ENCODE measurements around the gene SLC25A17.

DNA sequence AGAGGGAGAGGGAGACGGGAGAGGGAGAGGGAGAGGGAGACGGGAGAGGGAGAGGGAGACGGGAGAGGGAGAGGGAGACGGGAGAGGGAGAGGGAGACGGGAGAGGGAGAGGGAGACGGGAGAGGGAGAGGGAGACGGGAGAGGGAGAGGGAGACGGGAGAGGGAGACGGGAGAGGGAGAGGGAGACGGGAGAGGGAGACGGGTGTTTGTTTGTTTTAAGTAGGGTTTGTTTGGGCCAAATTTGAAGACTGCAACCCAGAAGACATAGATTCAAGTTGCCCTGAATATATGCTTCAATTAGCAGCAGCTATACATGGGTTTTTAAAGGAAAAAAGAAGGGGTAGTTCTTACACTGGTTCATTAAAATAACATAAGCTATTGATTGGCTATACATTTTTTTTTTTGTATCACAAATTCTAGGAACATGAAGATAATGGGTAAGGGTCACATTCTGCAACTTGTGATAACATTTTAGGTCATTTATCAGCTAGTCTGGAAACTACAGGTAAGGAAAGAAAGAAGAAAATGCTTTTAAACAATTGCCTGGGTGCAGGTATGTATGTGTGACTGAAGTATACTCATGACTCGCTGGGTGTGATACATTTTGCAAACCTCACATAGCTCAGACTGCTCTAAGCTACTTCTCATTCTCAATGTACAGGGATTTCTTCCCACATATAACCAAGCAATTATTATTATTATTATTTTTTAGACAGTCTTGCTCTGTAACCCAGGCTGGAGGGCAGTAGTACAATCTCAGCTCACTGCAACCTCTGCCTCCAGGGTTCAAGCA lies 72.5 kb downstream of the SLC25A17 start:
- TF ChIP-seq POLR2A (IDR thresholded peaks at IDR 0.05) = no peak
- TF ChIP-seq, protein P1, sequence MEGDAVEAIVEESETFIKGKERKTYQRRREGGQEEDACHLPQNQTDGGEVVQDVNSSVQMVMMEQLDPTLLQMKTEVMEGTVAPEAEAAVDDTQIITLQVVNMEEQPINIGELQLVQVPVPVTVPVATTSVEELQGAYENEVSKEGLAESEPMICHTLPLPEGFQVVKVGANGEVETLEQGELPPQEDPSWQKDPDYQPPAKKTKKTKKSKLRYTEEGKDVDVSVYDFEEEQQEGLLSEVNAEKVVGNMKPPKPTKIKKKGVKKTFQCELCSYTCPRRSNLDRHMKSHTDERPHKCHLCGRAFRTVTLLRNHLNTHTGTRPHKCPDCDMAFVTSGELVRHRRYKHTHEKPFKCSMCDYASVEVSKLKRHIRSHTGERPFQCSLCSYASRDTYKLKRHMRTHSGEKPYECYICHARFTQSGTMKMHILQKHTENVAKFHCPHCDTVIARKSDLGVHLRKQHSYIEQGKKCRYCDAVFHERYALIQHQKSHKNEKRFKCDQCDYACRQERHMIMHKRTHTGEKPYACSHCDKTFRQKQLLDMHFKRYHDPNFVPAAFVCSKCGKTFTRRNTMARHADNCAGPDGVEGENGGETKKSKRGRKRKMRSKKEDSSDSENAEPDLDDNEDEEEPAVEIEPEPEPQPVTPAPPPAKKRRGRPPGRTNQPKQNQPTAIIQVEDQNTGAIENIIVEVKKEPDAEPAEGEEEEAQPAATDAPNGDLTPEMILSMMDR (IDR thresholded peaks at IDR 0.05) = no peak

Data from esophagus squamous epithelium (tissue), 4 donors.